Stimulated activated CD4-positive, alpha-beta T cell treated with anti-CD3 and anti-CD28 coated beads, TNF-alpha, amount 100 ng/mL, for 1 hour (primary cell): ENCODE measurements around the gene PTPN21.
"Not testable (repeated sequence)": the region's sequence is repeated elsewhere in the genome, so short reads cannot be mapped to it uniquely, and the experiment has no call there.

Experiments used
- DNase-seq, 3 donors: peaks; one replicate each; pipeline ENCODE4 v3.0.0-alpha.2; 2020; ENCODE audit warnings: low read depth in 3 of 3, low spot score in 1 of 3

Gene PTPN21

GRCh38 chr14:88552876-88553275, 1.9 kb downstream of the PTPN21 start:
- no peak for DNase-seq

GRCh38 chr14:88551980-88552431, 2.8 kb downstream of the PTPN21 start:
- no peak for DNase-seq

DNA sequence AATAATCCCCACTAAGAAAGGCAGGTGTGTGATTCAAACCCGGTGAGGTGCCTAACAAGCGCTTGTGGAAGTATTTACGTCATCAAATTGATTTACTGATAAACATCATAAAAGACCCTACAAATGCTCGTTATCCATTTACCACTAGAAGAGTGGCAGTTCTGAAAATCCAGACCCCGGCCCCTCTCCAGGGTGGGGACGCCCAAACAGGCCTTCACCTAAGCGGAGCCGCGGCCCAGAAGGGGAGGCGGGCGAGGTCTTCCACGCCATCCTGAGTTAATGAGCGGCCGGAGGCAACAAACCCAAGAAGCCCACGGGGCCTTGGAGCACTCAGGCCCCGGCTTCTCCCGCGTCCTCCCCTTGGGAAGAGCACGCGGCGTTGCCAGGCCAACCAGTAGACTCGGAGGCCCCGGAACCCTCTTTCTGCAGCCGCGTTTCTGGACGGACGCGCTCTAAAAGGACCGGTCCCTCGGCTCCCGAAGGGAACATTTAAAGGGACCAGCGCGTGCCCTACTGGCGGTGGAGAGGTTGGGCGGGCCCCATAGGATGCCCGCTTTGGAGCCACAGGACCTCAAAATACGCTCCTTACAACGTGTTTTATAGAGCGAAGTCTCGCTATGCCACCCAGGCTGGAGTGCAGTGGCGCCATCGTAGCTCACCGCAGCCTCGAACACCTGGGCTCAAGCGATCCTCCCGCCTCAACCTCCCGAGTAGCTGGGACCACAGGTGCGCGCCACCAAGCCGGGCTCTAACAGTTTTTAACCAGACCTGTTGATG, 3.5 kb downstream of the PTPN21 start:
- peak in 1 of 3 donors; percentile 55 for DNase-seq

- DNase-seq, result no peak
Measured at GRCh38 chr14:88550078-88550477, 4.7 kb downstream of the PTPN21 start.

GRCh38 chr14:88547386-88547780, 7.4 kb downstream of the PTPN21 start:
- no peak for DNase-seq

- DNase-seq, result no peak
Measured at GRCh38 chr14:88546621-88547385, 8.0 kb downstream of the PTPN21 start.

- DNase-seq, result no peak
Measured at GRCh38 chr14:88545256-88545655, 9.6 kb downstream of the PTPN21 start.

GRCh38 chr14:88542857-88543795, 11.7 kb downstream of the PTPN21 start:
- DNase-seq, result no peak

- DNase-seq, result no peak
Measured at GRCh38 chr14:88541324-88541723, 13.5 kb downstream of the PTPN21 start.

- no peak for DNase-seq
Measured at GRCh38 chr14:88535813-88536212, 19.0 kb downstream of the PTPN21 start.

- DNase-seq, result no peak
Measured at GRCh38 chr14:88535149-88535548, 19.7 kb downstream of the PTPN21 start.

DNA sequence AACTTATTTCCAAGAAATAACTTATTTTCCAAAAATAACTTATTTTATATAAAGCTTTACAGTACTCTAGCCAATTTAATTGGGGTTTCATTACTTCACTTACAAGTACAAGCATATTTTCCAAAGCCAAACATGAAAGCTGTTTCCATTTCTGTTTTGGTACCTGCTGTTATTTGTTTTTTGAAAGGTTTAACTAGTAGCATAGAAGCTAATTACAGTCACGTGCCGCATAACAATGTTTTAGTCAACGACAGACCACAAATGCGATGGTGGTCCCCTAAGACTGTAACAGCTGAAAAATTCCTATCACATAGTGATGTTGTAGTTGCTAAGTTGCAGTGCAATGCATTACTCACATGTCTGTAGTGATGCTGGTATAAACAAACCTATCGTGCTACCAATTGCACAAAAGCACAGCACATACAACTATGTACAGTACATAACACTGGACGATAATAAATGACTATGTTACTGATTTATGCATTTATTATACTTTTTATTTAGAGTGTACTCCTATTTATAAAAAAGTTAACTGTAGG, 21.7 kb downstream of the PTPN21 start:
- DNase-seq, result no peak

GRCh38 chr14:88529889-88530288, 24.9 kb downstream of the PTPN21 start:
- not testable (repeated sequence) for DNase-seq

GRCh38 chr14:88522393-88522792, 32.4 kb downstream of the PTPN21 start:
- no peak for DNase-seq

DNA sequence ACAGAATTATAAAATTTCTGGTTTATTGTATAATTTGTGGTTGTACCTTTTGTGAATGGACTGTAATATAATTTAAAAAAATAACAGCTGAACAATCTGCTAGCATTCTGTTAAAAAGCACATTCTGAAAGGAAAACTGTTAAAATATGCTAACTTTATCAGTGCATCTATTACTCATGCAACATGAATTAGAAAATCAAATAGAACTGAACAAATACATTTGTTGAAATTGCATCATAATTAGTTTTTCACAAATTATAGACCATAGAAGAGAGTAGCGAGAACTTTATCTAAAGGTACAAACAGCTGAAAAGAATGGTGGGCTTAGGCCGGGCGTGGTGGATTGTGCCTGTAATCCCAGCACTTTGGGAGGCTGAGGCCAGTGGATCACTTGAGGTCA, 33.0 kb downstream of the PTPN21 start:
- no peak for DNase-seq

DNA sequence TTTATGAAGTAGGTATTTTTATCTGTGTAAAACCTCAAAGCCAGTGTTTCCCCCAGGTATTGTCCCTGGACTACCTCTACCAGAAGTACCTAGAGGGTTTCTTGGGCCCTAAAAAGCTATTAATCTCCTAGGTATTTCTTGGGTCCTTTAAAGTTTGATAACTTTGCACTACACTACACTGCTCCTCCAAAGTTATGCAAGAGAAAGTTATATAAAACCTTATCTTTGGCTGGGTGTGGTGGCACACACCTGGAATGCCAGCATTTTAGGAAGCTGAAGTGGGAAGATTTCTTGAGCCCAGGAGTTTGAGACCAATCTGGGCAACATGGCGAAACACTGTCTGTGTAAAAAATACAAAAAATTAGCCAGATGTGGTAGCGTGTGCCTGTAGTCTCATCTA, 34.9 kb downstream of the PTPN21 start:
- no peak for DNase-seq

DNA sequence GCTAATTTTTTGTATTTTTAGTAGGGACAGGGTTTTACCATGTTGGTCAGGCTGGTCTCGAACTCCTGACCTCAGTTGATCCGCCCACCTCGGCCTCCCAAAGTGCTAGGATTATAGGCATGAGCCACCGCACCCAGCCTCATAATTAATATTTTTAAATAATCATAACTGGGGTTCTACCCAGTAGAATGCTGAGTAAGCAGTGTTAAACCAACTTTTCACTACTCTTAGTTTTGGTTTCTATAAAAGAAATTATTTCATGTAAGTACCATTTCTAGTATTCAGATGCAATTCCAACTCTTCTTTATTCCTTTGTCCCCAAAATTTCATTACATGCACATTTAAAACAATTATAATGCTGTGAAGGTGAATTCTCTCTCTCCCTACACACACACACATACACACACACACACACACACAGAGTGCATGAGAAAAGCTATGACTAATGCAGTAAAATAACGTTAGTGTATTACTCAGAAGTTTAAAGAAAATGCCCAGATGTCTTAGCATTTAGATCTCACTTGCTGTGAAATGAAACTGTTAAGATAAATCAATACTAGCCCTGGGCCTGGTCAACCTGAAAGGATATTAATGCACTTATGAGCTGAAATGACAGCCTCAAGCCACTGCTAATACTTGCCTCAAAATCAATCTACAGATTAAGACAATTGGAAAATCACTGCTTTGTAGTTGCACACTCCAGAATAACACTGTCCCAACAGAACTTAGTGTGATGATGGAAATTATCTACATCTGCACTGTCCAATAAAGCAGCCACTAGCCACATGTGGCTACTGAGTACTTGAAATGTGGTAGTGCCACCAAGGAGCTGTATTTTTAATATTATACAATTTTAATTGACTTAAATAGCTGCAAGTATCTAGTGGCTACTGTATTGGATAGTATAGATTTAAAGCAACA, 36.0 kb downstream of the PTPN21 start:
- DNase-seq, result no peak

DNA sequence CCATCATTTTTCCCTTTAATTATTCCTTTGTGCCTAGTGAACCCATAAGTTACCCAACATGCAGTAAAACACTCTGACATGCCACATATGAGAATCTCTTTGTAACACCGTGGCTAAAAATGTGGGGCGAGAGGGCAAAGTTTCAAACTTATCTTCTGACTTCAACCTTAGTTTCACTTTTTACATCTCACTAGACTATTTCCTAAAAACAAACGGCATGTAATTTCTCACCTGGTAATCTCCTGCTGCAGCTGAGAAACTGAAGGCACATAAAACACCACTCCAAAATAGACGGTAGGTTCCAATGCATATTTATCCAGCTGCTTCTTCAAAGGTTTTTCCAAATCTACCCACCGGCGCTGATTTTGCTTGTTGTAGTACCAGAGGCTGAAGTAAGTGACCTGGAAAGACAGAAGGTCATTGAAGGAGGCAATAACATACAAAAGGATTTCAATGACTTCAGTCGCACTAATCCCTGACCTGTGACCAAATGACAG, 37.9 kb downstream of the PTPN21 start:
- no peak for DNase-seq

- DNase-seq, result no peak
Measured at GRCh38 chr14:88515499-88516221, 39.1 kb downstream of the PTPN21 start.
